Dedifferentiated amniotic fluid mesenchymal stem cell (primary cell): ENCODE results near the gene GDAP1L1.

Experiments
- DNase-seq: peaks from one replicate; pipeline ENCODE4 v3.0.0-alpha.2; 2016; ENCODE audit errors: extremely low spot score

GDAP1L1 gene

DNA sequence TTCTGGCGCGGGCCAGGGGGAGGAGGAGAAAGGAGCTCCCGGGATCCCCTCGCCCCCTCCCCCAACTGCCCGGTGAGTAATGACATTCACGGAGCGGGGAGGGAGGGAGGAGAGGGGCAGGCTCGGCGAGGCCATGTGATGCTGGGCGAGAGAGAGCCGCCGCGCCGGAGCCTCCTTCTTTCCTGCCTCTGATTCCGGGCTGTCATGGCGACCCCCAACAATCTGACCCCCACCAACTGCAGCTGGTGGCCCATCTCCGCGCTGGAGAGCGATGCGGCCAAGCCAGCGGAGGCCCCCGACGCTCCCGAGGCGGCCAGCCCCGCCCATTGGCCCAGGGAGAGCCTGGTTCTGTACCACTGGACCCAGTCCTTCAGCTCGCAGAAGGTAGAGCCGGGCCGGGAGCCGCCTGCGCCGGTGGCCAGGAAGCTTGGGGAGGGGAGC lies at the start of gene GDAP1L1:
GDAP1L1 (plus strand) TSS at position 178 of the 441 bp plus-strand sequence; CDS start at position 205, 27 bp downstream.
- DNase-seq = no peak

DNA sequence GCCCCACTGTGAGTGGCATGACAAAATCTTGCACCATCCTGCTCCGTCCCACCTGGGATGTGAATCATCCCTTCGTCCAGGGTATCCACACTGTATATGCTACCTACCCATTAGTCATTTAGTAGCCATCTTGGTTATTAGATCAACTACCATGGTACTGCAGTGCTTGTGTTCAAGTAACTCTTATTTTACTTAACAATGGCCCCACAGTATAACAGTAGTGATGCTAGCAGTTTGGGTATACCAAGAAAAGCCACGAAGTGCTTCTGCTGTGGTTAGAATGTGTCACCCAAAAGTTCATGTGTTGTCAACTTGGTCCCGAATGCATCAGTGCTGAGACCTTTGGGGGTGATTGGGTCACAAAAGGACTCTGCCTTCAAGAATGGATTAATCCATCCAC lies 48.2 kb upstream of the GDAP1L1 start:
- DNase-seq = no peak

DNA sequence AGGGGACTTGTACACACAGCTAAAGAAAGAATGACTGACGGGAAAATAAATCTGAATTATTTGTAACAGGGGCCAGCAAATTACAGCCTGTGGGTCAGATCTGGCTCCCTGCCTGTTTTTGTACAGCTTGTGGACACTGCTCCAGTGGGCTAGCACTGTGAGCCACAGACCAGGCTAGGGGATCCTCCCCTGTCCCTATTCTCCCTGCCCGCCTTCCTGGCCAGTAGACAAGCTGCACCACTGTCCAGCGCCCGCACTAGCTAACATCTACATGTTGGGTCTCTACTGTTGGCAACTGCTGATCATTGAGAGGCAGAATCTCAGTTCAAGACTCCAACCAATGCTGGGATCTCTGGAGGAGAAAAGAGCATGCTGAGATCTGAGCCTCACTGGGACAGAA lies 47.2 kb upstream of the GDAP1L1 start:
- DNase-seq = no peak

DNA sequence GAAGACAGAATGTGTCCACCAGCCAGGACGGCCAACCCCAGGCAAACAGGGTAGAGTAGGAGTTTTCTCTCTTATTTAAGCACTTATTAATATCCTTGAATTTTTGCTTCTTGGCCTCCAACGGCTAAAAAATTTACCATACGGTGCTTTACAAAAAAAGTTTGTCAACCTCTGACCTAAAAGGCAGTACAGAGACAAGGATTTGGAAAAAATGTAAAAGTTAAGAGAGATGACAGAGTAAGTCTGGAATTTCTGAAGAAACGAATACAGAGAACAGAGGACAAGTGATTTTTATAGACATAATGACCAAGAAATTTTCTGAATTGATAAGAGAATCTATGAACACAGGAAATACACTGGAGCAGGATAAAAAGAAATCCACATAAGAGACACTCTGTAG lies 46.7 kb upstream of the GDAP1L1 start:
- no peak for DNase-seq

DNA sequence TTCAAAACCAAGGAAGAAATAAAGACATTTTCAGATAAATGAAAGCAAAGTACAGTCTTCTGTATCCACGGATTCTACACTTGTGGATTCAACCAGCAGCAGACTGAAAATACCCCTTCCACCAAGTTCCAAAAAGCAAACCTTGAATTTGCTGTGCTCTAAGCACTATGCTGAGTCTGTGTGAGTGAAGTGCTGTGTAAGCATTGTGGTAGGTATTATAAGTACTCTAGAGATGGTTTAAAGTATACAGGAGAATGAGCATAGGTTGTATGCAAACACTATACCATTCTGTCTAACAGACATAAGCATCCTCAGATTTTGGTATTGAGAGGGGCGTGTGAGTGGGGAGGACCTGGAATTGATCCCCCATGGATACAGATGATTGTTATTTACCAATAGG lies 46.1 kb upstream of the GDAP1L1 start:
- DNase-seq = no peak

DNA sequence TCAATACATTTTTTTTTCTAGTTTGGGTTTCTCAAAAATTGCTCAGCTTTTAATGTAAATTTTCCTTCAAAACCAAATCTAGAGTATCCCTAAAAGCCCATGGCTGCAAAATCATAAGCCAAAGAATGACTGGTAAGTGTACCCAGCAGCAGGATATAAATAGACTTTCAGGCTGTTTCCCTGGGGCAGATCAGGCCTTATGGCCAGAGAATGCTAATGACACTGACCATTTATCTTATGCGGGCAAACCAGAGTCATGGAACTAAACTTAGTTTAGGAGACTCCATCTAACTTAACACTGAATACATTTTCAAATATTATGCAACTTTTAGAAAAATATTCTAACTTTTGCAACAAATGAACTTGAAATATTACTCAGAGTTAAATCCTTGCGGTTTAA lies 43.9 kb upstream of the GDAP1L1 start:
- no peak for DNase-seq

DNA sequence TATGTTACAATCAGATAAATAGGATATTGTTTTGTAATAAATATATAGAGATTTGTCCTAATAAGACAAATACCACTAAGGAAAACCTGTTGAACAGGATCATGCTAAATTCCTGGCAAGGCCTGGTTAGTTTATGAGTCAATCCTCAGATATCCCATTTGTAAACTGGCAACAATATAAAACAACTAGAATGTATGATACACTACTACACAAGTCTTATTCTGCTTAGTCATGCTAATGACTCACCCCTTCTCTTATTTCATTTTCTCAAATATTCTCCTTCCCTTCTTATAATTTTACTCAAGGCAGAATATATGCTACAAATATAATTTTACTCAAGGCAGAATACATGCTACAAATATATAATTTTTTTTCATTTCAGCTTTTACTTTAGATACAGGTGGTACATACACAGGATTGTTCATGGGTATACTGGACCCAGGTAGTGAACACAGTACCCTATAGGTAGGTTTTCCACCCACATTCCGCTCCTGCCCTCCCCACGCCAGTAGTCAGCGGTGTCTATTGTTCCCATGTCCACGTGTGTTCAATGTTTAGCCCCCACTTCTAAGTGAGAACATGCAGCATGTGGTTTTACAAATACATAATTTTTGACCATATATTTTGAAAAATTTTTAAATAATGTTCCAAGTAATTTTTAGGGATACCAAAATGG lies 42.8 kb upstream of the GDAP1L1 start:
- peak; percentile 95 for DNase-seq

DNA sequence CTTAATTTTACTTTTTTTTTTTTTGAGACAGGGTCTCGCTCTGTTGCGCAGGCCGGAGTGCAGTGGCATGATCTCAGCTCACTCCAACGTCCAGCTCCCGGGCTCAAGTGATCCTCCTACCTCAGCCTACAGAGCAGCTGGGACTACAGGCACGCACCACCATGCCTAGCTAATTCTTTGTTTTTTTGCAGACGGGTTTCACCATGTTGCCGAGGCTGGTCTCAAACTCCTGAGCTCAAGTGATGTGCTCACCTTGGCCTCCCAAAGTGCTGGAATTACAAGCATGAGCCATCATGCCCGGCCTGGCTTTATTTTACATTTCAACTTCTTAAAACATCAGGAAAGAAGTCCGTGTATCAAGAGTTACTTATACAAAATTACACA lies 42.3 kb upstream of the GDAP1L1 start:
- no peak for DNase-seq

DNA sequence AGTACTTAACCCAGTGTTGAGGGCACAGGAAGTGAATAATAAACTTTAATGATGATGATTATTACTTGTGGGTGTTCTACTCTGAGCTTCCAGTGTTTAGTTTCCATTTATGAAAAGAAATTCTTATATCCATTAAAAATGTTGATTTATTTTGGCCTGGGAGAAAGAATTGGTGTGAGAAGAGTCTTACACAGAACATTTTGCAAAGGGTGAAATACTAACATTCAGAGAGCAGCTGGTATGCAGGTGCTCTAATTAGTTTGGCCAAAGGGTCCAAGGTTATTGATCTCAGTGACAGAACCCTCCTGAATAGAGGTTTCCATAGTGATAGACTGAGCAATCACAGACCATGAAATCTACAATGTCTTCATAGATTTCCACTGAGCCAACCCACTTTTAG lies 41.0 kb upstream of the GDAP1L1 start:
- DNase-seq = no peak

DNA sequence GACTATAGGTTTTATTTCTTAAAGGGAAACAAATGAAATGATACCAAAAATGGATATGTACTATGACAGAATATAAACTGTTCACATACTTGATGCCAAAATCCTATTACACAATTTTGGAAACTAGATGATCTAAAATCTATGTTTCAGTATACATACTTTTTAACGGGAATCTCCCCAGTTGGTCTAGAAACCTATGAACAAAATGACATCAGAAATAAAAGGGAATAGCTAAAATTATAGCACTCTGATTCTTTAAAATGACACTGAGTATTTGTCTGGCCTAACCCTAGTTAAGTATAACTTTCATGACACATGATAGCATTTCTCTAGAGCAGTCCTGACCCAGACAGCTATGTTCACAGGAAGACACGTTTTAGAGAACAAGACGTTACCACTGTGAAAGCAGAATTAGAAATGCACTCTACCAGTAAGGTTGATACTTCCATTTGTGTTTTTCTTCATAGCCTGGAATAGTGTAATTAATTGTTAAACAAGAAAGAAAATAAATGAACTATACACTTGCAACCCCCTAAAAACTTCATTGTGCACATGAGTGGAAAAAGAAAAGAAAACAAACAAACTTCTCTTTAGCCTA lies 39.9 kb upstream of the GDAP1L1 start:
- no peak for DNase-seq

DNA sequence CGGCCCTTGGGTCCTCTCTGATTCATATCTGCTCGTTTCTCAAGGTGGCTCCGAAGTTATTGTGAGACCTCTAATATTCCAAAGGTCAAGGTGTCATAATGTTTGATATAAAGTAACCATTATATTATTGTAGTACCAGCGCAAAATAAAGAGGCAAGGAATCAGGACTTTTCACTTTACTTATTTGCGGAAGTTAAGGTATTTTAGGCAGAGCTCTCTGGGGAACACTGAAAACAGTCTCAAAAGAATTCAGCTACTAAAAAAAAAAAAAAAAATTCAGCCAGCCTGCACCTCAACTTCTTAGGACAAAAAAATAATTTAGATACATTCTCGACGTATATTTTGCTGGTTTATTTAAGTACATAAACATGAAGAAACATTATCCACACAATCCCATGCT lies 38.9 kb upstream of the GDAP1L1 start:
- no peak for DNase-seq

DNA sequence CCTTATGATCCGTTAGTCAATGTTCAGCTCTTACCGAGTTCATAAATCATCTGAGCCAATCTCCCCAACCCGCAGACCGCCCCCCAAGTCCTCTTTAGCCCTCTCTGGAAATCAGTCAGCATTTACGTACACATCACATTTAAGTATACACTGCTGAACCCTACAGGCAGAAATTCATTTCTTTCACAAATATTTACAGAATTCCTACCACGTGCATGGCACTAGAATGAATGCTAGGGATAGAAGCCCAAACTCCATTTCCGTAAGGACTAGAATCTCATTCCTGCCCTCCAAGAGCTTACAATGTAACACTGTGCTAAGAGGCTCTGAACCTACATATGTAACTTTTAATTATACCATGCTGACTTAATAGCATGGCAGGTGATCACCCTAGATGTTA lies 38.3 kb upstream of the GDAP1L1 start:
- DNase-seq = peak; percentile 52

DNA sequence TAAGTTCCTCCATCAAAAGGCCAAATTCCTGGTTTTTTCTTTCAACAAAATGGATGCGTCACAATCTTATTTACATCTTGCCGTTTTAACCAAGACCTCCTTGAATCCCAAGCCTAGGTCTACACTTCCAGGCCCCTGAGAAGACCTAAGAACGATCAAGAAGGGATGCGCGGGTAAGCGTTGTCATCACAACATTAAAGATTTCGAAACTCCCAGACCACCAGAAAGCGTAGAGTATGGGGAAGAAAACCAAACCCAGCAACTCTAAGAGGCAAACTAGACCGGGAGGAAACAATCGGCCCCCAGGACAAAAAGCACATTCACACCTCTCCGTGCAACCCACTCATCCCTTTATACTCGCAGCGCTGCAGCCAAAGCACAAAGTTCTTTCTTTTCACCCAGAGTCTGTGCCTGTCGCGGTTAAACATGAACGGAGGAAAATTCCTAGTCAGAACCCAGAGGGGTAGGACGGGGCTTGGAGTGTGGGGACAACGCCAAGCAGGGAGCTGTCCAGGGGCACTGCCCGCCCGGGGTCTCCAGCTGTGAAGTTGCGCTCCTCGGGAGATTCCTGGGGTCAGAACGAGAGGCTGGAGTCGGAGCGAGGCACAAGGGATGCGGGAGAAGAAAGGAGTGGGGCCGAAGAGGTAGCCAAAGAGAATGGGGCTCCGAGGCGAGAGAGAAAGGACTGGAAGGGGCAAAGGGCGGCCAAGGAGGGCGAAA lies 37.3 kb upstream of the GDAP1L1 start:
- DNase-seq = no peak

DNA sequence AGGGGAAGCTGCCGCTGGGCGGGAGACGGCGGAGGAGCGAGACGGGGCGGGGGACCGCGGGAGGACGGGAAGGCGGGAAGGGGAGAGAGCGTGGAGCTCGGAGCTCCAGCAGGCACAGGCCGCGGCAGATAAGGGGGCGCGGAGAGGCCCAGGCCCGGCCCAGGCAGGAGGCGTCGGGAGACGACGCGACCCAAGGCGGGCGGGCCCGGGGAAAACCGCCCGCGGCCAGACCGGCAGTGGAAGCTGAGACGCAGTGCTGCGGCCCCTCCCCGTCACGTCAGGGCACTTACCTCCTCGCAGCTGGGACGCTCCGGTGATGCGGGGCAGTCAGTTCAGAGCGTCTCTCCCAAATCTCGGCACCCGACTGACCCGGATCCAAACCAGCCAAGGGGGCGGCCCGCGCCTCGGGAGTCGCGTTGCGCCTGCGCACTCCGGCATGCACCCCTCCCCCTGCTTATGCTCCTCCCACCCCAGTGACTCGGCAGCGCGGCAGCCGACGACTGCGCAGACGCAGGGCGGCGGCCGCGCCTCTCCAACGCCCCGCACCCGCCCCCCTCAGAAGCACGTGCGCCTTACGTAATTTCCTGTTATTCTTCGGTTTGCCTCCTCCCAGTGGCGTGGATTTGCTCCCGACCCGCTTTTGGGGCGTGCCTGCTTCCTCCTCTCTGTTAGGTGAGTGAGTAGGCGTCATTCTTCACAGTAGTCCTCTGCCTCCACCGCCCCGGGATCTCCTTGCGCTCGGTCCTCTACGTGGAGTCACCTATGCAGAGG lies 36.5 kb upstream of the GDAP1L1 start, which contains the start of gene OSER1:
OSER1 (minus strand) TSS at position 366 of the 771 bp plus-strand sequence. CDS start 3,814 bp downstream, outside the sequence.
- DNase-seq = peak; percentile 97

DNA sequence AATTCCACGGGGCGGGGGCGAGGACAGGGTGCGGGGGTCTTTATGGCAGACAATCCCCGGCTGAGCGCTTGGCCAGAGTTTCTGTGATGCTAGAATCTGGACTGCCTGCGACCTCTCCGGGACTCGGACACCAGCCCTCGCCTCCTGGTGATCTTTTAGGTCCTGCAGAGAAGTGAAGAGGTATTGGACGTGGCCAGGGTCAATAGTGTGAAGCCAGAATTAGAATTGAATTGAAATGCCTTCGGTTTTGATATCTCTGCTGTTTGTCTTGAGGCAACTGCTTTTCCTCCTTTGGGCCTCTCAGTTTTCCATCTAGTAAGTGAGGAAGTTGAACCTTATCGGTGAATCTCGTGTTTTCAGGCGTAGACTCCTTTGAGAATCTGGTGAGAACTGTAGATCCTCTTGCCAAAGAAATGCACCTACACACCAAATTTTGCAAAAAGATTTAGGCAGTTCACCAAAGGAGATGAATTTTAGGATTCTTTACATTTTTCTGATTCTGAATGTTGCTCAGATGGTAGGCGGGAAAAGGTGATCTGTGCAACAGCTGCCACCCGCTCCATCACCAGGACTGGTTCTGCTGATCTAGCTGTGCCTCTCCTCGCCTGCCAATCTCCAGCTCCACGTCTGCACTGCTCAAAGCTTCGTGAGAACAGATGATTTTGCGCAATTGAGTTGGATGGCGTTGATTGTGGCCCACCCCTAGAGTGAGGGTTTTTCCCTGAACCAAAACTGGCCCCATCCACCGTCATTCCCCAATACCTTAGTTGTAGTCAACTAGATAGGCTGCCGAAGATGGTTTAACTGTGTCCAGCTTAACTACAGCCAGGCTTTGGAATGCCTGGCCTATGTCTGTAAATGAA lies 35.7 kb upstream of the GDAP1L1 start:
- no peak for DNase-seq

DNA sequence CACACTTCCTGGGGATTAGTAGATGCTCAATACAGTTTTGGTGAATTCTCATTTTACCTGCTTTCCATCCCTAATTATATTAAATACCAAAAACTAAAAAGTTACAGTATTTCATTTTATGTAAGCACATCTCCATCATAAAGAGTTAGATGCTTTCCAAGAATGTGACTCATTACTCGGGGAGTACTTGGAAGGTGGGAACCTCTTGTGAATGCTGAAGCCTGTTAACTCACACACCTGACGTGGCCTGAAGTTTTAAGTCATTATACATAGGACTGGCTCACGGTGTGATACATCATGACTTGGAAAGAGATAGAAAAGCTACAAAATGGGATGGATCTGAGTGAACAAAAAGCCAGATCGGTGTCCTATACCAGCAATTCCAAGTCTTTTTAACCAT lies 34.3 kb upstream of the GDAP1L1 start:
- no peak for DNase-seq

DNA sequence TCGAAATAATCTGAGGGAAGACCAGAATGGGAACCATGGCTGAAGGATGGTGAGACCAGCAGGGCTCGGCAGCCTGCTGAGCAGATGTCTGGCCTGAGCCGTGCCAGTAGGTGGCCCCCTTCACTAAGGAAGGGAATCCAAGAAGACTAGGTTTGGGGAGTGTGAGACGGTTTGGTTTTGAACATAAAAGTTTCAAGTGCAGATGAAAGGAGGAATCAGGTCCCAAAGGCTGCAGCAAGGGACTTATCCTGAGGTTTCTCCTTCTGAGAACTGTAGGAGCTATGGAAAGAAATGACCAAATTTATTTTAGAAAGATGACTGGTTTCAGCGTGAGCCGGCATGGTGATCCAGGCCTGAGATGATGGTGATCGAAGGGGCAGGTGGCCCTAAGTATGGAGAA lies 32.0 kb upstream of the GDAP1L1 start:
- peak; percentile 48 for DNase-seq

DNA sequence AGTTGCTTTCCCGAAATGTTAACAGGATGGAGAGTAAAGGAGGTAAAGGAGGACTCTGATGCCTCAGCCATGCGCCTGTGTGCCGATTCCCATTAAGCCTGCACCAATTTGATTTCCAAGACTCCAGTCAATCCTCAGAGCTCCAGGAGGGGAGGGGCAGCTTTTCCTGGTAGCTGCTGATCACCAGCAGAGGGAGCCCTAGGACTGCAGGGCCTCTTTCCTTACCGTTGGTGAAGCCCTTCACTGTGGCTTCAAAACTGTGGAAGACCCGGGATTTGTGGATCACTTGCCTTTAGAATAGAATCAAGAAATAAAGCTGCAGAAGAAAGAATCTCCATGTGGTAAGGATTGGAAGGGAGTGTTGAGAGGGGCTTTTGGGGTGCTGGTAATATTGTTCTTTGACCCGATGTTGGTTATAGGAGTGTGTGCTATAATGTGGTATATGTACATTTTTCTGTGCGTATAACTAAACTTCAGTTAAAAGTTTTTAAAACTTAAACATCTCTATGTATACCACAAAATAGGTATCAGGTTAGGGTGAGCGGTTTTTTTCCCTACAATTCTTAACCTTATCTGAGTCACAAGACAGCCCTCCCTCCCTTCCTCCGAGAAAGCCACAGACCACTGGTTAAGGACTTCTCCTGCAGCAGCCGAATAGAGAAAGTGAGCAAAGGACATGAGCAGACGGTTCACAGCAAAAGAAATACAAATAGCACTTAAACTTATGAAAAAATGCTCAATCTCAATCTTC lies 29.6 kb upstream of the GDAP1L1 start:
- DNase-seq = peak; percentile 35

DNA sequence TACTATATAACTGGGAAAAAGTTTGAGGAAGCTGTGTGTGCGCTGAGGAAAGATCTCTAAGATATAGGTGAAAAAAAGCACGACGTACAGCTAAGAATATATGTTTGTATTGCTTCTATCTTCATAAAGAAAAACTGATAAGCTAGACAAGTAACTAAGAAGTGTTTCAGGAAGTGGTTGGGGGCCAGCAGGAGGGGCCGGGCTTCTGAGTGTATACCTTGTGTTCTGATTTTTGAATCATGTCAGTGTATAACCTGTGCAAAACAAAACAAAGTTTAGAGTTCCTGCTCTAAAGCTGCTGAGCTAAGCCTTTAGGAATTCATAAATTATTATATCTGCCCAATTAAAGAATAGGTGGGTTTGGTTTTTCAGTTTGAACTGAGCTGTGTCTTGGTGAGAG lies 28.7 kb upstream of the GDAP1L1 start:
- DNase-seq = no peak

DNA sequence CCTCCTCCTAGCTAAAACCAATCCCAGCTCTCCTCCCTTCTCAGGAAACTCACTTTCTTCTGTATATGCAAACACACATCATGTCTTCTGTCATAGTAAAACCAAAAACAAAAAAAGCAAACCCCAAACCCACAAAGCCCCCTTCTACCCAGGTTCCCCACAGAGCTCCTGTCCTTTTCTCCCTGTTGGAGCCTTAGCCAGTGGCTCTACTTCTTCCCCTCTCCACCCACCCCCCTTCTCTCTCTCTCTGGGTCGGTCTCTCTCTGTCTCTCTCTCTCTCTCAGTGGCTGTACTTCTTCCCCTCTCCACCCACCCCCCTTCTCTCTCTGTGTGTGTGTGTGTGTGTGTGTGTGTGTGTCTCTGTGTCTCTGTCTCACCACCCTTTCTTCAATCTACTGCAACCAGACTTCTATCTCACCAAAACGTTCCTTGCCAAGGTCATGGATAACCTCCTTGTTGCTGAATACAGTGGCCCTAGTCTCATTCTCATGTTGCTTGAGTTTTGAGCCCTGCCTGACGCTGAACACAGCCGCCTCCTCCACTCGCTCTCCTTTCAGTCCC lies 27.9 kb upstream of the GDAP1L1 start:
- DNase-seq = no peak
